GM19023 (cell line): ENCODE results near the gene SSBP3.
"Not testable (repeated sequence)": the region's sequence is repeated elsewhere in the genome, so short reads cannot be mapped to it uniquely, and the experiment has no call there.

Experiments used
- ATAC-seq: cut with Tn5 transposase; IDR thresholded peaks from one replicate; pipeline ENCODE4 v1.9.1; 2021; ENCODE audit warnings: mild to moderate bottlenecking, moderate library complexity; ENCODE audit not compliant: unreplicated experiment

Gene SSBP3

GRCh38 chr1:54253480-54253879 is 152.7 kb downstream of the SSBP3 start:
- ATAC-seq = no peak

- no peak for ATAC-seq
Measured at GRCh38 chr1:54252371-54252936, 153.7 kb downstream of the SSBP3 start.

- ATAC-seq = no peak
Measured at GRCh38 chr1:54250670-54251069, 155.5 kb downstream of the SSBP3 start.

GRCh38 chr1:54249819-54250435 is 156.3 kb downstream of the SSBP3 start:
- ATAC-seq = no peak

GRCh38 chr1:54248966-54249365 is 157.2 kb downstream of the SSBP3 start:
- ATAC-seq = no peak

- no peak for ATAC-seq
Measured at GRCh38 chr1:54247863-54248515, 158.2 kb downstream of the SSBP3 start.

- ATAC-seq = no peak
Measured at GRCh38 chr1:54246116-54246721, 160.0 kb downstream of the SSBP3 start.

GRCh38 chr1:54245501-54245900 is 160.7 kb downstream of the SSBP3 start:
- ATAC-seq = no peak

- no peak for ATAC-seq
Measured at GRCh38 chr1:54244655-54245054, 161.5 kb downstream of the SSBP3 start.

GRCh38 chr1:54243022-54243421 is 163.2 kb downstream of the SSBP3 start:
- ATAC-seq = no peak

- ATAC-seq = no peak
Measured at GRCh38 chr1:54241364-54241763, 164.8 kb downstream of the SSBP3 start.

- no peak for ATAC-seq
Measured at GRCh38 chr1:54240741-54241335, 165.4 kb downstream of the SSBP3 start.

GRCh38 chr1:54239631-54240031 is 166.6 kb downstream of the SSBP3 start:
- ATAC-seq = no peak

- no peak for ATAC-seq
Measured at GRCh38 chr1:54239035-54239383, 167.2 kb downstream of the SSBP3 start.

- ATAC-seq = no peak
Measured at GRCh38 chr1:54238353-54239034, 167.7 kb downstream of the SSBP3 start.

GRCh38 chr1:54237586-54237985 is 168.6 kb downstream of the SSBP3 start:
- ATAC-seq = no peak

- ATAC-seq = no peak
Measured at GRCh38 chr1:54234284-54234683, 171.9 kb downstream of the SSBP3 start.

- not testable (repeated sequence) for ATAC-seq
Measured at GRCh38 chr1:54233196-54233595, 173.0 kb downstream of the SSBP3 start.

- no peak for ATAC-seq
Measured at GRCh38 chr1:54230507-54231339, 175.5 kb downstream of the SSBP3 start.

GRCh38 chr1:54229281-54229891 is 176.8 kb downstream of the SSBP3 start:
- ATAC-seq = no peak
